GM12878 (cell line): ENCODE measurements around the gene GIT1. TPM values are rescaled to one million over a fixed set of nuclear protein-coding genes. Genes with fewer than 3 reads are reported as not detected.

Experiments used
- BMI1 ChIP-seq: fragments of 450-650 bp; IDR thresholded peaks from 2 replicates; pipeline ENCODE4 v1.6.1; 2016; ENCODE audit warnings: mild to moderate bottlenecking, moderate library complexity, borderline replicate concordance
- CHD4 ChIP-seq: fragments of 200-600 bp; sonication (generic); IDR thresholded peaks from 2 replicates; pipeline ENCODE4 v1.6.1; 2016; ENCODE audit warnings: mild to moderate bottlenecking
- CREB1 ChIP-seq: IDR thresholded peaks from 2 replicates; pipeline ENCODE4 v1.6.1; 2012; ENCODE audit warnings: low read depth, mild to moderate bottlenecking, inconsistent platforms
- ESRRA ChIP-seq: IDR thresholded peaks from 2 replicates; pipeline ENCODE4 v1.6.1; 2012; ENCODE audit warnings: mild to moderate bottlenecking, low read length, improper control_type of control experiment
- NR2F1 ChIP-seq: fragments of 450-650 bp; conservative IDR thresholded peaks from 2 replicates; pipeline ENCODE4 v1.6.1; 2017; ENCODE audit warnings: mild to moderate bottlenecking
- RCOR1 ChIP-seq: conservative IDR thresholded peaks from 2 replicates; pipeline ENCODE4 v1.6.1; 2012; ENCODE audit warnings: low read depth, low read length, improper control_type of control experiment
- RELA ChIP-seq: fragments of 450-650 bp; IDR thresholded peaks from 2 replicates; pipeline ENCODE4 v1.8.0; 2014; ENCODE audit warnings: borderline replicate concordance; ENCODE audit not compliant: partially characterized antibody
- SRF ChIP-seq, 2 experiments: IDR thresholded peaks; 2 replicates each; pipeline ENCODE4 v1.6.1; 2011; ENCODE audit warnings: low read depth in 2 of 2, low read length in 2 of 2, mild to moderate bottlenecking in 1 of 2, moderate library complexity in 1 of 2
- TCF3 ChIP-seq: IDR thresholded peaks from 2 replicates; pipeline ENCODE4 v1.6.1; 2012; ENCODE audit warnings: low read depth, mild to moderate bottlenecking, low read length, borderline replicate concordance; ENCODE audit not compliant: insufficient read depth
- YY1 ChIP-seq: IDR thresholded peaks from 2 replicates; pipeline ENCODE4 v1.6.1; 2011; ENCODE audit warnings: low read depth, mild to moderate bottlenecking, low read length
- ZBTB33 ChIP-seq: fragments of 450-650 bp; IDR thresholded peaks from 2 replicates; pipeline ENCODE4 v1.6.1; 2017; ENCODE audit warnings: mild to moderate bottlenecking
- polyA plus RNA-seq, 11 experiments: library from polyadenylated mRNA; depleted of rRNA in 4 of 11; unstranded in 6 of 11; stranded (reverse) in 5 of 11; fragments of >200 nt; fragmentation: Nextera tagmentation in 4 of 11; fragmentation: Illumina TruSeq in 1 of 11; extraction: Ambion mirVana in 4 of 11; extraction: Trizol in 1 of 11; gene quantifications; 1 replicate in 1 of 11; 2 replicates in 10 of 11; pipeline versions ENCODE4 v1.2.1 to v1.2.3, GENCODE V29; 2011 to 2016; ENCODE audit warnings: inconsistent platforms in 2 of 11, missing spikeins in 2 of 11, low read depth in 1 of 11
- total RNA-seq, 4 experiments: library from RNA; depleted of rRNA in 3 of 4; stranded (reverse); fragments of >200 nt in 3 of 4; fragmentation: Illumina TruSeq in 1 of 4; extraction: Trizol in 1 of 4; gene quantifications; 2 replicates each; pipeline versions ENCODE4 v1.2.1 to v1.2.3, GENCODE V29; 2013 to 2021
- TF ChIP-seq, protein P1 (sequence below): fragments of 450-650 bp; IDR thresholded peaks from 2 replicates; pipeline ENCODE4 v1.6.1; 2017; ENCODE audit warnings: mild to moderate bottlenecking, moderate library complexity
- TF ChIP-seq, protein P2 (sequence below): IDR thresholded peaks from 2 replicates; pipeline ENCODE4 v1.6.1; 2011; ENCODE audit warnings: low read depth, low read length, improper control_type of control experiment, borderline replicate concordance
- TF ChIP-seq, protein P3 (sequence below): fragments of 450-650 bp; IDR thresholded peaks from 2 replicates; pipeline ENCODE4 v1.6.1; 2014; ENCODE audit warnings: mild to moderate bottlenecking
- TF ChIP-seq, protein P4 (sequence below), 3 experiments: IDR thresholded peaks in 2 of 3; conservative IDR thresholded peaks in 1 of 3; 2 replicates each; pipeline ENCODE4 v1.5.1; 2011; ENCODE audit warnings: low read depth in 3 of 3, low read length in 3 of 3, mild to moderate bottlenecking in 3 of 3, control low read depth in 2 of 3, moderate library complexity in 2 of 3, inconsistent platforms in 1 of 3, mixed read lengths in 1 of 3; ENCODE audit not compliant: control insufficient read depth in 2 of 3, insufficient read depth in 1 of 3; ENCODE audit errors: extremely low read depth in 1 of 3

GIT1 gene
- total and polyA plus RNA-seq, 10 of the 15 experiments (the other 5 are each of a cell fraction or from before 2014, with no cell fraction given), result 0.24 to 45.3 (median 20.9) TPM

DNA sequence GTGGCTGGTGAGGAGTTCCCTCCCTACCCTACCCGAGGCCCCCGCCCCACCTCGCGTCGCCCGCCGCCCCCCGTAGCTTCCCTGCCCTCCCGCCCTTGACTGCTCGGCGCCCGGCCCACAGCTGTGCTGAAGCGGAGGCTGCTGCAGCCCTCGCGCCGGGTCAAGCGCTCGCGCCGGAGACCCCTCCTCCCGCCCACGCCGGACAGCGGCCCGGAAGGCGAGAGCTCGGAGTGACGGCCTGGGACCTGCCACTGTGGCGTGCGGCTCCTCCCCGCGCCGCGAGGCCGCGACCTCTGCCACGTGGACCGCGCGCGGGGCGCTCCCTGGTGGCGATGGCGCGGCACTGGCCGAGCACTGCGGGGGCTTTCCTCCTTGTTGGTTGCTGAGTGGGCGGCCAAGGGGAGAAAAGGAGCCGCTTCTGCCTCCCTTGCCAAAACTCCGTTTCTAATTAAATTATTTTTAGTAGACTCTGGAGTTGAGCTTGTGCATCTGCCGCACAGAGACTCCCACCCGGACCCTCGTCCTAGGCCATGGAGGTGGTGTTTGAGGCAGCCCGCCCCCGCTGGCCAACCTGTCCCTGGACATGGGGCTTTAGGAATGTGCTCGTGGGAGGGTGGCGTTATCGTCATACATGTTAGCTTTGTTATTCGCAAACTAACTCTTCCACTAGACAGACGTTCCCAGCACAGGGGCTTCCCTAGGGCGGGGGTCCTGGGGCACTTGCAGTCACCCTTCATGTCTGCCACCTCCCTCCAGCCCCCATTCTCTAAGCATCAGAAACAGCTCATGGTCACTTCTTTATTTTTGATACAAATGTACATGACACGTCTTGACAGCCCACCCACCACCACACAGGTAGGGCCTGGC is 16.5 kb downstream of the GIT1 start (continued):
- TF ChIP-seq, protein P1, sequence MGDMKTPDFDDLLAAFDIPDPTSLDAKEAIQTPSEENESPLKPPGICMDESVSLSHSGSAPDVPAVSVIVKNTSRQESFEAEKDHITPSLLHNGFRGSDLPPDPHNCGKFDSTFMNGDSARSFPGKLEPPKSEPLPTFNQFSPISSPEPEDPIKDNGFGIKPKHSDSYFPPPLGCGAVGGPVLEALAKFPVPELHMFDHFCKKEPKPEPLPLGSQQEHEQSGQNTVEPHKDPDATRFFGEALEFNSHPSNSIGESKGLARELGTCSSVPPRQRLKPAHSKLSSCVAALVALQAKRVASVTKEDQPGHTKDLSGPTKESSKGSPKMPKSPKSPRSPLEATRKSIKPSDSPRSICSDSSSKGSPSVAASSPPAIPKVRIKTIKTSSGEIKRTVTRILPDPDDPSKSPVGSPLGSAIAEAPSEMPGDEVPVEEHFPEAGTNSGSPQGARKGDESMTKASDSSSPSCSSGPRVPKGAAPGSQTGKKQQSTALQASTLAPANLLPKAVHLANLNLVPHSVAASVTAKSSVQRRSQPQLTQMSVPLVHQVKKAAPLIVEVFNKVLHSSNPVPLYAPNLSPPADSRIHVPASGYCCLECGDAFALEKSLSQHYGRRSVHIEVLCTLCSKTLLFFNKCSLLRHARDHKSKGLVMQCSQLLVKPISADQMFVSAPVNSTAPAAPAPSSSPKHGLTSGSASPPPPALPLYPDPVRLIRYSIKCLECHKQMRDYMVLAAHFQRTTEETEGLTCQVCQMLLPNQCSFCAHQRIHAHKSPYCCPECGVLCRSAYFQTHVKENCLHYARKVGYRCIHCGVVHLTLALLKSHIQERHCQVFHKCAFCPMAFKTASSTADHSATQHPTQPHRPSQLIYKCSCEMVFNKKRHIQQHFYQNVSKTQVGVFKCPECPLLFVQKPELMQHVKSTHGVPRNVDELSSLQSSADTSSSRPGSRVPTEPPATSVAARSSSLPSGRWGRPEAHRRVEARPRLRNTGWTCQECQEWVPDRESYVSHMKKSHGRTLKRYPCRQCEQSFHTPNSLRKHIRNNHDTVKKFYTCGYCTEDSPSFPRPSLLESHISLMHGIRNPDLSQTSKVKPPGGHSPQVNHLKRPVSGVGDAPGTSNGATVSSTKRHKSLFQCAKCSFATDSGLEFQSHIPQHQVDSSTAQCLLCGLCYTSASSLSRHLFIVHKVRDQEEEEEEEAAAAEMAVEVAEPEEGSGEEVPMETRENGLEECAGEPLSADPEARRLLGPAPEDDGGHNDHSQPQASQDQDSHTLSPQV, result peak; percentile 73; the same call in 1 of the 2 replicates
- TF ChIP-seq ZBTB33 (no peak), TCF3 (no peak), RELA (peak; percentile 40), ESRRA (no peak), SRF (IDR thresholded peaks at IDR 0.05; ENCODE audit: low read depth in 2 of 2, low read length in 2 of 2) (no peak), CHD4 (no peak), BMI1 (no peak), YY1 (0 out of 2 replicates have a peak, but pooled peaks have one; percentile 49), NR2F1 (peak; percentile 100), RCOR1 (no peak), CREB1 (no peak)
- TF ChIP-seq, protein P2, sequence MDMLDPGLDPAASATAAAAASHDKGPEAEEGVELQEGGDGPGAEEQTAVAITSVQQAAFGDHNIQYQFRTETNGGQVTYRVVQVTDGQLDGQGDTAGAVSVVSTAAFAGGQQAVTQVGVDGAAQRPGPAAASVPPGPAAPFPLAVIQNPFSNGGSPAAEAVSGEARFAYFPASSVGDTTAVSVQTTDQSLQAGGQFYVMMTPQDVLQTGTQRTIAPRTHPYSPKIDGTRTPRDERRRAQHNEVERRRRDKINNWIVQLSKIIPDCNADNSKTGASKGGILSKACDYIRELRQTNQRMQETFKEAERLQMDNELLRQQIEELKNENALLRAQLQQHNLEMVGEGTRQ, result no peak
- TF ChIP-seq, protein P3, sequence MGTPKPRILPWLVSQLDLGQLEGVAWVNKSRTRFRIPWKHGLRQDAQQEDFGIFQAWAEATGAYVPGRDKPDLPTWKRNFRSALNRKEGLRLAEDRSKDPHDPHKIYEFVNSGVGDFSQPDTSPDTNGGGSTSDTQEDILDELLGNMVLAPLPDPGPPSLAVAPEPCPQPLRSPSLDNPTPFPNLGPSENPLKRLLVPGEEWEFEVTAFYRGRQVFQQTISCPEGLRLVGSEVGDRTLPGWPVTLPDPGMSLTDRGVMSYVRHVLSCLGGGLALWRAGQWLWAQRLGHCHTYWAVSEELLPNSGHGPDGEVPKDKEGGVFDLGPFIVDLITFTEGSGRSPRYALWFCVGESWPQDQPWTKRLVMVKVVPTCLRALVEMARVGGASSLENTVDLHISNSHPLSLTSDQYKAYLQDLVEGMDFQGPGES, result no peak
- TF ChIP-seq, protein P4, sequence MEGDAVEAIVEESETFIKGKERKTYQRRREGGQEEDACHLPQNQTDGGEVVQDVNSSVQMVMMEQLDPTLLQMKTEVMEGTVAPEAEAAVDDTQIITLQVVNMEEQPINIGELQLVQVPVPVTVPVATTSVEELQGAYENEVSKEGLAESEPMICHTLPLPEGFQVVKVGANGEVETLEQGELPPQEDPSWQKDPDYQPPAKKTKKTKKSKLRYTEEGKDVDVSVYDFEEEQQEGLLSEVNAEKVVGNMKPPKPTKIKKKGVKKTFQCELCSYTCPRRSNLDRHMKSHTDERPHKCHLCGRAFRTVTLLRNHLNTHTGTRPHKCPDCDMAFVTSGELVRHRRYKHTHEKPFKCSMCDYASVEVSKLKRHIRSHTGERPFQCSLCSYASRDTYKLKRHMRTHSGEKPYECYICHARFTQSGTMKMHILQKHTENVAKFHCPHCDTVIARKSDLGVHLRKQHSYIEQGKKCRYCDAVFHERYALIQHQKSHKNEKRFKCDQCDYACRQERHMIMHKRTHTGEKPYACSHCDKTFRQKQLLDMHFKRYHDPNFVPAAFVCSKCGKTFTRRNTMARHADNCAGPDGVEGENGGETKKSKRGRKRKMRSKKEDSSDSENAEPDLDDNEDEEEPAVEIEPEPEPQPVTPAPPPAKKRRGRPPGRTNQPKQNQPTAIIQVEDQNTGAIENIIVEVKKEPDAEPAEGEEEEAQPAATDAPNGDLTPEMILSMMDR (IDR thresholded peaks at IDR 0.05 in 2 of 3, conservative IDR thresholded peaks at IDR 0.05 in 1 of 3; ENCODE audit: control insufficient read depth in 2 of 3, extremely low read depth in 1 of 3, insufficient read depth in 1 of 3, low read depth in 3 of 3, low read length in 3 of 3), result peak; percentile 50 to 75 (median 75)
